ENCODE measurements around the gene CCNDBP1.
"Not testable (repeated sequence)": the region's sequence is repeated elsewhere in the genome, so short reads cannot be mapped to it uniquely, and the experiment has no call there.

Gene CCNDBP1

GRCh38 chr15:43185157-43186002 is at the start of gene CCNDBP1:
TSS of gene CCNDBP1 (plus strand) at chr15:43185403. CDS start at chr15:43185499, 96 bp downstream.
- DNase-seq (ENCODE audit: extremely low read depth in 1 of 2, low read depth in 1 of 2): peak; percentile 60 to 74

GRCh38 chr15:43143203-43143941 is 41.8 kb upstream of the CCNDBP1 start:
- no peak for DNase-seq (ENCODE audit: extremely low read depth in 1 of 2, low read depth in 1 of 2)

- no peak for DNase-seq (ENCODE audit: extremely low read depth in 1 of 2, low read depth in 1 of 2)
These were observed 40.7 kb upstream of the CCNDBP1 start for GRCh38 chr15:43144512-43144911.

GRCh38 chr15:43146184-43146583 is 39.0 kb upstream of the CCNDBP1 start:
- no peak for DNase-seq (ENCODE audit: extremely low read depth in 1 of 2, low read depth in 1 of 2)

GRCh38 chr15:43150191-43150929 is 34.8 kb upstream of the CCNDBP1 start:
- DNase-seq (ENCODE audit: extremely low read depth in 1 of 2, low read depth in 1 of 2): no peak

- no peak for DNase-seq (ENCODE audit: extremely low read depth in 1 of 2, low read depth in 1 of 2)
These were observed 33.5 kb upstream of the CCNDBP1 start for GRCh38 chr15:43151688-43152087.

- DNase-seq (ENCODE audit: extremely low read depth in 1 of 2, low read depth in 1 of 2): no peak
These were observed 31.9 kb upstream of the CCNDBP1 start for GRCh38 chr15:43153269-43153668.

GRCh38 chr15:43165801-43166325 is 19.3 kb upstream of the CCNDBP1 start:
- no peak for DNase-seq (ENCODE audit: extremely low read depth in 1 of 2, low read depth in 1 of 2)

GRCh38 chr15:43167261-43167660 is 17.9 kb upstream of the CCNDBP1 start:
- not testable (repeated sequence) for DNase-seq (ENCODE audit: extremely low read depth in 1 of 2, low read depth in 1 of 2)

- DNase-seq (ENCODE audit: extremely low read depth in 1 of 2, low read depth in 1 of 2): no peak
These were observed 16.8 kb upstream of the CCNDBP1 start for GRCh38 chr15:43168192-43169107.

GRCh38 chr15:43169888-43170287 is 15.3 kb upstream of the CCNDBP1 start:
- DNase-seq (ENCODE audit: extremely low read depth in 1 of 2, low read depth in 1 of 2): no peak

GRCh38 chr15:43175656-43176309 is 9.4 kb upstream of the CCNDBP1 start:
- not testable (repeated sequence) for DNase-seq (ENCODE audit: extremely low read depth in 1 of 2, low read depth in 1 of 2)

- not testable (repeated sequence) for DNase-seq (ENCODE audit: extremely low read depth in 1 of 2, low read depth in 1 of 2)
These were observed 8.1 kb upstream of the CCNDBP1 start for GRCh38 chr15:43177147-43177546.

- no peak for DNase-seq (ENCODE audit: extremely low read depth in 1 of 2, low read depth in 1 of 2)
These were observed 1.9 kb upstream of the CCNDBP1 start for GRCh38 chr15:43183270-43183669.

- DNase-seq (ENCODE audit: extremely low read depth in 1 of 2, low read depth in 1 of 2): no peak
These were observed 637 bp upstream of the CCNDBP1 start for GRCh38 chr15:43184407-43185124.

- no peak for DNase-seq (ENCODE audit: extremely low read depth in 1 of 2, low read depth in 1 of 2)
These were observed 775 bp downstream of the CCNDBP1 start for GRCh38 chr15:43186003-43186353.

GRCh38 chr15:43187544-43188155 is 2.4 kb downstream of the CCNDBP1 start:
- DNase-seq (ENCODE audit: extremely low read depth in 1 of 2, low read depth in 1 of 2): no peak

- DNase-seq (ENCODE audit: extremely low read depth in 1 of 2, low read depth in 1 of 2): no peak
These were observed 4.1 kb downstream of the CCNDBP1 start for GRCh38 chr15:43189296-43189695.

Data from activated CD8-positive, alpha-beta memory T cell treated with anti-CD3 and anti-CD28 coated beads for 1 hour (primary cell).